OCI-LY3 (cell line): ENCODE data around the gene AMIGO2.

Source experiments
- H2AFZ ChIP-seq: fragments of 200-600, 300-600 bp; shearing (Covaris generic); 2 replicates; pipeline ENCODE4 v1.6.0; 2014; ENCODE audit warnings: antibody characterized with exemption, low read depth, low read length
- H3K27ac ChIP-seq: fragments of 200-600, 300-600 bp; sonication (generic); 2 replicates; pipeline ENCODE4 v1.5.1; 2014; ENCODE audit warnings: mild to moderate bottlenecking, low read length, moderate library complexity, mixed read lengths
- H3K27me3 ChIP-seq: fragments of 200-600, 300-600 bp; sonication (generic); 2 replicates; pipeline ENCODE4 v1.6.1; 2014; ENCODE audit warnings: low read depth, low read length, mixed read lengths
- H3K36me3 ChIP-seq: fragments of 200-600, 300-600 bp; sonication (generic); replicated peaks from 2 replicates; pipeline ENCODE3; 2014; ENCODE audit warnings: low read depth, low read length, mixed read lengths
- H3K4me1 ChIP-seq: fragments of 300-600, 200-600 bp; sonication (generic); 2 replicates; pipeline ENCODE4 v1.6.1; 2014; ENCODE audit warnings: low read length, mixed read lengths
- H3K4me2 ChIP-seq: fragments of 200-600, 300-600 bp; sonication (generic); 2 replicates; pipeline ENCODE4 v1.6.1; 2014; ENCODE audit warnings: low read length, mixed read lengths
- H3K4me3 ChIP-seq: fragments of 300-600, 200-600 bp; sonication (generic); 2 replicates; pipeline ENCODE4 v1.5.1; 2014; ENCODE audit warnings: antibody characterized with exemption, mild to moderate bottlenecking, low read length, moderate library complexity
- H3K79me2 ChIP-seq: fragments of 300-600, 200-600 bp; shearing (Covaris generic); 2 replicates; pipeline ENCODE4 v1.6.1; 2014; ENCODE audit warnings: mild to moderate bottlenecking, low read length, mixed read lengths
- H3K9ac ChIP-seq: fragments of 300-600, 200-600 bp; shearing (Covaris generic); 2 replicates; pipeline ENCODE4 v1.6.0; 2014; ENCODE audit warnings: mild to moderate bottlenecking, low read length, moderate library complexity
- H3K9me3 ChIP-seq: fragments of 200-600, 300-600 bp; shearing (Covaris generic); 2 replicates; pipeline ENCODE4 v1.6.1; 2014; ENCODE audit warnings: low read length, mixed read lengths; ENCODE audit not compliant: insufficient read depth
- H4K20me1 ChIP-seq: fragments of 200-600, 300-600 bp; sonication (generic); 2 replicates; pipeline ENCODE4 v1.6.1; 2016; ENCODE audit warnings: low read length, mixed read lengths; ENCODE audit not compliant: insufficient read depth
- EZH2phosphoT487 ChIP-seq: fragments of 200-600 bp; shearing (Covaris generic); IDR thresholded peaks from 2 replicates; pipeline ENCODE4 v1.6.1; 2018; ENCODE audit warnings: antibody characterized with exemption, mixed run types, low read depth
- TF ChIP-seq, protein P1 (sequence below): fragments of 200-600, 300-600 bp; sonication (generic); IDR thresholded peaks from 2 replicates; pipeline ENCODE4 v1.5.1; 2014; ENCODE audit warnings: antibody characterized with exemption, low read length, low read depth

The AMIGO2 gene

DNA sequence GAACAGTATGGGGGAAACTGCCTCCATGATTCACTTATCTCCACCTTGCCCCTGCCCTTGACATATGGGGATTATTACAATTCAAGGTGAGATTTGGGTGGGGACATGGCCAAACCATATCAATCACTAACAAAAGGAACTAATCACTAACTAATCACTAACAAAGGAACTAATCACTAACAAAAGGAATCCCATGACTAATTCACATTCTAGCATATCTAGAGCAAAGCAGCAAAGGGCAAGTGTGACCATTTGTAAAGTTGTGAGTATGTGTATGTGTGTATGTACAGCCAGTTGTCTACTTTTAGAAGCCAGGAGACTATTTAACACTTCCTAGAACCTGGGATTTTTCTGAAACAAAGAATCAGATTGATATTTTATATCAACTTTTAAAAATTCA is 31.2 kb downstream of the AMIGO2 start:
- TF ChIP-seq EZH2phosphoT487, result no peak
- TF ChIP-seq, protein P1, sequence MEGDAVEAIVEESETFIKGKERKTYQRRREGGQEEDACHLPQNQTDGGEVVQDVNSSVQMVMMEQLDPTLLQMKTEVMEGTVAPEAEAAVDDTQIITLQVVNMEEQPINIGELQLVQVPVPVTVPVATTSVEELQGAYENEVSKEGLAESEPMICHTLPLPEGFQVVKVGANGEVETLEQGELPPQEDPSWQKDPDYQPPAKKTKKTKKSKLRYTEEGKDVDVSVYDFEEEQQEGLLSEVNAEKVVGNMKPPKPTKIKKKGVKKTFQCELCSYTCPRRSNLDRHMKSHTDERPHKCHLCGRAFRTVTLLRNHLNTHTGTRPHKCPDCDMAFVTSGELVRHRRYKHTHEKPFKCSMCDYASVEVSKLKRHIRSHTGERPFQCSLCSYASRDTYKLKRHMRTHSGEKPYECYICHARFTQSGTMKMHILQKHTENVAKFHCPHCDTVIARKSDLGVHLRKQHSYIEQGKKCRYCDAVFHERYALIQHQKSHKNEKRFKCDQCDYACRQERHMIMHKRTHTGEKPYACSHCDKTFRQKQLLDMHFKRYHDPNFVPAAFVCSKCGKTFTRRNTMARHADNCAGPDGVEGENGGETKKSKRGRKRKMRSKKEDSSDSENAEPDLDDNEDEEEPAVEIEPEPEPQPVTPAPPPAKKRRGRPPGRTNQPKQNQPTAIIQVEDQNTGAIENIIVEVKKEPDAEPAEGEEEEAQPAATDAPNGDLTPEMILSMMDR, result no peak
- Histone ChIP-seq H3K9me3 (peaks cover 38% of the 10 kb centered on the region), H3K9ac (no peak overlapping the region)

DNA sequence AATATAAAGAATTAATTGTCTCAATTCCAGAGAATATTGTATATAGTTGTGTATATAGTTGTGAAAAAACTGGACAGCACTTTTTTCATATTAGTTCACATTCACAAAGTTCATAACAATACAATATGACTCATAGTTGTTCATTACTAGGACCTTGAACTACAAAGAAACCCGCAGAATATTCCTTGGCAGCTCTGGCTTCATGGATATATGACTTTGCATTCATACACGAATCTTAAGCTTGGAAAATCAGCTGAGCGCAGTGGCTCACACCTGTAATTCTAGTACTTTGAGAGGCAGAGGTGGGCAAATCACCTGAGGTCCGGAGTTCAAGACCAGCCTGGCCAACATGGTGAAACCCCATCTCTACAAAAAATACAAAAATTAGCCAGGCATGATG is 38.4 kb downstream of the AMIGO2 start:
- H3K4me2 ChIP-seq, result no peak overlapping the region
- peaks cover 11% of the 10 kb centered on the region for H3K4me1 ChIP-seq
- no peak overlapping the region for H2AFZ ChIP-seq
- H3K27me3 ChIP-seq, result no peaks in the 10 kb centered on the region
- no peaks in the 10 kb centered on the region for H3K79me2 ChIP-seq
- H4K20me1 ChIP-seq, result no peaks in the 10 kb centered on the region
- no peaks in the 10 kb centered on the region for H3K36me3 ChIP-seq
- H3K27ac ChIP-seq, result no peak overlapping the region
- no peak overlapping the region for H3K4me3 ChIP-seq
- no peak for TF ChIP-seq EZH2phosphoT487
- TF ChIP-seq, protein P1, result no peak
- no peaks in the 10 kb centered on the region for H3K9me3 ChIP-seq
- no peak overlapping the region for H3K9ac ChIP-seq

More for the DNA sequence above, 31.2 kb downstream of the AMIGO2 start:
- Histone ChIP-seq H3K36me3 (peaks cover 33% of the 10 kb centered on the region), H3K4me3 (no peak overlapping the region), H3K27me3 (no peaks in the 10 kb centered on the region), H3K4me1 (peaks cover 43% of the 10 kb centered on the region), H3K4me2 (no peak overlapping the region), H4K20me1 (no peaks in the 10 kb centered on the region), H3K79me2 (no peaks in the 10 kb centered on the region), H2AFZ (no peak overlapping the region), H3K27ac (no peak overlapping the region)

DNA sequence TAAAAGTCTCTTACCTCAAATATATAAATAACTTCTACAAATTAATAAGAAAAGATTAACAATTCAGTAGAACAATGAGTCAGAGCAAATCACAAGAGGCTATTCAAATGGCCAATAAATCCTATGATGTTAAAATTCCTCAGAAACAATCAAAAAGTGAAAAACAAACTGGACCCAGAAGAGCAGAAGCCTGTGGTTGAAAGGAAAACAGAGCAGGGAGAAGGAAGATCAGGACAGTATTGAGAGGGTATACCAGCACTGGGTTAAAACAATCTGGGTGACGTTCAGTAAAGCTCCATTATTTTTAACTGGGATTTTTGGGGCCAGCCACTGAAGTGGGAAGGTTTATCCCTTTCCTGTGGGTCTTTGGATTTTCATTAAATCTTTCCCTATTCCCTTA is 40.0 kb downstream of the AMIGO2 start:
- H4K20me1 ChIP-seq, result no peaks in the 10 kb centered on the region
- H2AFZ ChIP-seq, result no peak overlapping the region
- H3K4me2 ChIP-seq, result no peak overlapping the region
- no peaks in the 10 kb centered on the region for H3K9me3 ChIP-seq
- TF ChIP-seq, protein P1, result no peak
- TF ChIP-seq EZH2phosphoT487, result no peak
- no peaks in the 10 kb centered on the region for H3K36me3 ChIP-seq
- no peaks in the 10 kb centered on the region for H3K79me2 ChIP-seq
- H3K4me3 ChIP-seq, result no peak overlapping the region
- no peak overlapping the region for H3K9ac ChIP-seq
- peaks cover 24% of the 10 kb centered on the region for H3K4me1 ChIP-seq
- H3K27me3 ChIP-seq, result no peaks in the 10 kb centered on the region
- H3K27ac ChIP-seq, result no peak overlapping the region

DNA sequence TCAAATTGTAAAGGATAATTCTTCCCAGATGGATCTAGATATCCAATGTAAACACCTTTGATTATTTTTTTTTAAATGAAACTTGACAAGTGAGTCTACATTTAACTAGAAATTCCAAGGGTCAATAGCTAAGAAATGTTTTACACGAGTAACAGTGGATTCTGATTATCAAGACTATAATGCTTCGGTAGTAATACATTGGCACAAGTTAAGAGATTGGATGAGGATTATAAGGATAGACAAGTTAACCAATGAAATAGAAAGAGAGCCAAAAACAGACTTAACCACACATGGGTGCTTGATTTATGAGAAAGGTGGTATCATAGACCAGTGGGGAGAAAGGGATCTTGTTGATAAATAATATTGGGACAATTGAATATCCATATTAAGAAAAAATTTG is 40.7 kb downstream of the AMIGO2 start:
- no peaks in the 10 kb centered on the region for H4K20me1 ChIP-seq
- no peaks in the 10 kb centered on the region for H3K27me3 ChIP-seq
- H3K27ac ChIP-seq, result no peak overlapping the region
- no peaks in the 10 kb centered on the region for H3K9me3 ChIP-seq
- TF ChIP-seq, protein P1, result no peak
- TF ChIP-seq EZH2phosphoT487, result no peak
- no peak overlapping the region for H3K9ac ChIP-seq
- no peak overlapping the region for H3K4me3 ChIP-seq
- H3K4me1 ChIP-seq, result peaks cover 30% of the 10 kb centered on the region
- H3K36me3 ChIP-seq, result no peaks in the 10 kb centered on the region
- H3K79me2 ChIP-seq, result no peaks in the 10 kb centered on the region
- no peak overlapping the region for H2AFZ ChIP-seq
- H3K4me2 ChIP-seq, result no peak overlapping the region
